ENCODE measurements around the gene ADGRL2. TPM values are rescaled to one million over a fixed set of nuclear protein-coding genes. Genes with fewer than 3 reads are reported as not detected.

The ADGRL2 gene
- polyA plus RNA-seq, 3 donors from 2014 or later = not detected

- H3K36me3 Mint-ChIP-seq = no peaks in the 10 kb centered on the region
- no peaks in the 10 kb centered on the region for H3K4me1 Mint-ChIP-seq
- DNase-seq = no peak
- no peak overlapping the region for H3K27ac Mint-ChIP-seq
- H3K9me3 Mint-ChIP-seq = peaks cover 2 to 74% (median 11%) of the 10 kb centered on the region in 6 donors
- H3K4me3 Mint-ChIP-seq = no peak overlapping the region
- no peaks in the 10 kb centered on the region for H3K27me3 Mint-ChIP-seq (ENCODE audit: low read depth in 3 of 3)
Measured at GRCh38 chr1:82018319-82018718, 217.6 kb downstream of the ADGRL2 start.

- no peak overlapping the region for H3K27ac Mint-ChIP-seq
- no peak for DNase-seq
- H3K4me1 Mint-ChIP-seq = no peaks in the 10 kb centered on the region
- peaks cover 0 to 2% (median 0%) of the 10 kb centered on the region in 3 donors for H3K27me3 Mint-ChIP-seq (ENCODE audit: low read depth in 3 of 3)
- no peak overlapping the region for H3K4me3 Mint-ChIP-seq
- peaks cover 4 to 75% (median 13%) of the 10 kb centered on the region in 6 donors for H3K9me3 Mint-ChIP-seq
- H3K36me3 Mint-ChIP-seq = no peaks in the 10 kb centered on the region
Measured at GRCh38 chr1:82019508-82019907, 218.8 kb downstream of the ADGRL2 start.

- no peak overlapping the region for H3K27ac Mint-ChIP-seq
Measured at GRCh38 chr1:82030830-82031229, 230.1 kb downstream of the ADGRL2 start.

GRCh38 chr1:82032068-82032467, 231.3 kb downstream of the ADGRL2 start:
- Mint-ChIP-seq H3K9me3 (peaks cover 4 to 17% (median 9%) of the 10 kb centered on the region in 6 donors), H3K27ac (no peak overlapping the region), H3K27me3 (ENCODE audit: low read depth in 3 of 3) (peaks cover 0 to 4% (median 2%) of the 10 kb centered on the region in 3 donors), H3K4me1 (peaks cover 0 to 5% of the 10 kb centered on the region in 2 donors), H3K36me3 (no peaks in the 10 kb centered on the region), H3K4me3 (no peak overlapping the region)
- DNase-seq = no peak

More at GRCh38 chr1:82030830-82031229, 230.1 kb downstream of the ADGRL2 start:
- peaks cover 0 to 2% (median 2%) of the 10 kb centered on the region in 3 donors for H3K27me3 Mint-ChIP-seq (ENCODE audit: low read depth in 3 of 3)
- no peak overlapping the region for H3K4me3 Mint-ChIP-seq
- H3K36me3 Mint-ChIP-seq = no peaks in the 10 kb centered on the region
- no peak for DNase-seq
- H3K4me1 Mint-ChIP-seq = peaks cover 0 to 5% of the 10 kb centered on the region in 2 donors
- H3K9me3 Mint-ChIP-seq = peaks cover 5 to 15% (median 11%) of the 10 kb centered on the region in 6 donors

GRCh38 chr1:82034812-82035211, 234.1 kb downstream of the ADGRL2 start:
- DNase-seq = no peak
- H3K36me3 Mint-ChIP-seq = peaks cover 0 to 2% (median 0%) of the 10 kb centered on the region in 3 donors
- H3K27ac Mint-ChIP-seq = no peak overlapping the region
- H3K9me3 Mint-ChIP-seq = peaks cover 2 to 11% (median 5%) of the 10 kb centered on the region in 6 donors
- H3K27me3 Mint-ChIP-seq (ENCODE audit: low read depth in 3 of 3) = peaks cover 0 to 2% (median 2%) of the 10 kb centered on the region in 3 donors
- H3K4me3 Mint-ChIP-seq = no peak overlapping the region
- H3K4me1 Mint-ChIP-seq = no peaks in the 10 kb centered on the region

Data from immature natural killer cell (primary cell).